NCI-H460 (cell line): ENCODE data around the gene WIPI1. TPM values are rescaled to one million over a fixed set of nuclear protein-coding genes. Genes with fewer than 3 reads are reported as not detected.
A peak's percentile ranks its signal among the peaks of the same experiment; 100 is the strongest.
"Not testable (repeated sequence)": the region's sequence is repeated elsewhere in the genome, so short reads cannot be mapped to it uniquely, and the experiment has no call there.

ENCODE experiments used
- DNase-seq: peaks from one replicate; pipeline ENCODE4 v3.0.0-alpha.2; 2016; ENCODE audit warnings: low read depth; ENCODE audit errors: extremely low read depth
- total RNA-seq: library from RNA; depleted of rRNA; stranded (reverse); fragments of >200 nt; shearing (Covaris generic); gene quantifications from 2 replicates; pipeline ENCODE4 v1.2.3, GENCODE V29; 2014

The WIPI1 gene
- total RNA-seq, 1 experiment from 2014 or later, result 18.7 TPM

- DNase-seq, result no peak
Measured at GRCh38 chr17:68420065-68420464, 37.2 kb downstream of the WIPI1 start.

- no peak for DNase-seq
Measured at GRCh38 chr17:68418876-68419275, 38.4 kb downstream of the WIPI1 start.

- DNase-seq, result no peak
Measured at GRCh38 chr17:68417317-68417716, 40.0 kb downstream of the WIPI1 start.

- DNase-seq, result not testable (repeated sequence)
Measured at GRCh38 chr17:68414901-68415300, 42.4 kb downstream of the WIPI1 start.

- DNase-seq, result peak; percentile 33
Measured at GRCh38 chr17:68413597-68414560, 43.4 kb downstream of the WIPI1 start.

GRCh38 chr17:68407656-68408055 lies 49.6 kb downstream of the WIPI1 start:
- not testable (repeated sequence) for DNase-seq

- not testable (repeated sequence) for DNase-seq
Measured at GRCh38 chr17:68403837-68404236, 53.5 kb downstream of the WIPI1 start.

GRCh38 chr17:68403122-68403521 lies 54.2 kb downstream of the WIPI1 start:
- DNase-seq, result no peak

- DNase-seq, result no peak
Measured at GRCh38 chr17:68401288-68401687, 56.0 kb downstream of the WIPI1 start.

- no peak for DNase-seq
Measured at GRCh38 chr17:68400404-68400735, 56.9 kb downstream of the WIPI1 start.

- no peak for DNase-seq
Measured at GRCh38 chr17:68399638-68400403, 57.5 kb downstream of the WIPI1 start.

GRCh38 chr17:68398691-68399637 lies 58.3 kb downstream of the WIPI1 start:
- peak; percentile 91 for DNase-seq

- no peak for DNase-seq
Measured at GRCh38 chr17:68397108-68397536, 60.2 kb downstream of the WIPI1 start.

- no peak for DNase-seq
Measured at GRCh38 chr17:68396226-68397107, 60.8 kb downstream of the WIPI1 start.

- no peak for DNase-seq
Measured at GRCh38 chr17:68394608-68395331, 62.5 kb downstream of the WIPI1 start.

GRCh38 chr17:68391561-68392268 lies 65.6 kb downstream of the WIPI1 start:
- no peak for DNase-seq

GRCh38 chr17:68390888-68391545 lies 66.3 kb downstream of the WIPI1 start:
- DNase-seq, result no peak

GRCh38 chr17:68389041-68389440 lies 68.3 kb downstream of the WIPI1 start:
- no peak for DNase-seq
